ENCODE data around the gene ZFPM1. TPM values are rescaled to one million over a fixed set of nuclear protein-coding genes. Genes with fewer than 3 reads are reported as not detected.

The ZFPM1 gene
- total RNA-seq, 4 donors from 2014 or later, result 0.40 to 1.4 (median 0.59) TPM

GRCh38 chr16:88417684-88418476, 35.2 kb upstream of the ZFPM1 start:
- H3K9me3 ChIP-seq, result no peaks in the 10 kb centered on the region
- H3K27ac ChIP-seq, result no peak overlapping the region
- H3K4me3 ChIP-seq, result no peak overlapping the region
- no peaks in the 10 kb centered on the region for H3K36me3 ChIP-seq
- ATAC-seq, result no peak
- no peak for TF ChIP-seq EP300 (IDR thresholded peaks at IDR 0.05)
- TF ChIP-seq POLR2A (IDR thresholded peaks at IDR 0.05), result no peak
- peaks cover 19% of the 10 kb centered on the region for H3K27me3 ChIP-seq
- WGBS, 2 donors (ENCODE audit: low coverage in 1 of 2), result 47 to 80% methylated on average over 1 to 3 of the region's 17 CpGs
- no peaks in the 10 kb centered on the region for H3K4me1 ChIP-seq

DNA sequence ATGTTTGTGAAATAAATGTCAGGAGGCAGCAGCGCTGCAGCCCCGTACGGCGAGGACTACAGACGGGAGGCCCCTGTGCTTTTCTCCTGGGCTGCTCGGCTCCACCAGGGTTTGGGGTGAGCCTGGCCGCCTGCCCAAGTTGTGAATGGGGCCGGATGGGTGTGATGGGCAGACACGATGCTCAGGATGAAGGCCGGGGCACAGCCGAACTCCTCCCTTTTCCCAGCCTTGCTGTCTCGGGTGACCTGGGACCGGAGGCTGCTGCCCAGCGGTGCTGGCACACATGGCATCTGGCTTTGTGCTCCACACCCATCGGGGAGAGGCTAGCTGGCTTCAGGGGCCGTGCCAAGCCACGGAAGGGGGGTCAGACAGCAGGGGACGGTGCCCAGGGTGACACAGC, 34.2 kb upstream of the ZFPM1 start:
- TF ChIP-seq POLR2A (IDR thresholded peaks at IDR 0.05) (no peak), EP300 (IDR thresholded peaks at IDR 0.05) (no peak), POLR2AphosphoS5 (IDR thresholded peaks at IDR 0.05) (no peak)
- TF ChIP-seq, protein P1, sequence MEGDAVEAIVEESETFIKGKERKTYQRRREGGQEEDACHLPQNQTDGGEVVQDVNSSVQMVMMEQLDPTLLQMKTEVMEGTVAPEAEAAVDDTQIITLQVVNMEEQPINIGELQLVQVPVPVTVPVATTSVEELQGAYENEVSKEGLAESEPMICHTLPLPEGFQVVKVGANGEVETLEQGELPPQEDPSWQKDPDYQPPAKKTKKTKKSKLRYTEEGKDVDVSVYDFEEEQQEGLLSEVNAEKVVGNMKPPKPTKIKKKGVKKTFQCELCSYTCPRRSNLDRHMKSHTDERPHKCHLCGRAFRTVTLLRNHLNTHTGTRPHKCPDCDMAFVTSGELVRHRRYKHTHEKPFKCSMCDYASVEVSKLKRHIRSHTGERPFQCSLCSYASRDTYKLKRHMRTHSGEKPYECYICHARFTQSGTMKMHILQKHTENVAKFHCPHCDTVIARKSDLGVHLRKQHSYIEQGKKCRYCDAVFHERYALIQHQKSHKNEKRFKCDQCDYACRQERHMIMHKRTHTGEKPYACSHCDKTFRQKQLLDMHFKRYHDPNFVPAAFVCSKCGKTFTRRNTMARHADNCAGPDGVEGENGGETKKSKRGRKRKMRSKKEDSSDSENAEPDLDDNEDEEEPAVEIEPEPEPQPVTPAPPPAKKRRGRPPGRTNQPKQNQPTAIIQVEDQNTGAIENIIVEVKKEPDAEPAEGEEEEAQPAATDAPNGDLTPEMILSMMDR (IDR thresholded peaks at IDR 0.05), result no peak
- Histone ChIP-seq H3K36me3 (no peaks in the 10 kb centered on the region), H3K27ac (no peak overlapping the region), H3K4me3 (no peak overlapping the region), H3K9me3 (no peaks in the 10 kb centered on the region), H3K27me3 (peaks cover 19% of the 10 kb centered on the region), H3K4me1 (no peaks in the 10 kb centered on the region)
- no peak for ATAC-seq
- WGBS, 2 donors (ENCODE audit: low coverage in 1 of 2), result 70% methylated on average over 2 of the region's 18 CpGs; no CpG with 5 or more reads in 1 of the 2 donors

DNA sequence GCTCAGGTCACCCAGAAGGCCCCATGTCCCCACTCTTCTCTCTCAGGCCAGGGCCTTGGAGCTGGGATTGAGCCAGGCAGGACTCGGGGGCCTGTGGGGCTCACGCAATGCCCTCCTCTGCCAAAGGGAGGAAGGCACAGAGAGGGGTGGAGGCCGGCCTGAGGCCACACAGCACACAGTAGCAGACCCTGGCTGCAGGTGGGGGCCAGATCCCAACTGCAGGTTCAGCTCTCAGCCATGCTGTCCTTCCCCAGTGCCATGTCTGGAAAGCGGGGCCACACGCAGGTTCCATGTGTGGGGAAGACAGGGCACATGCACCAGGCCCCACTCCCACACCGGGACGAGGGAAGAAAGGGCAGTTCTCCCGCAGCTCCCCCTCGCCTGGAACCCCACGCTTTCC, 33.3 kb upstream of the ZFPM1 start:
- peaks cover 0 to 9% (median 0%) of the 10 kb centered on the region in 3 donors for H3K4me1 ChIP-seq
- peaks cover 19% of the 10 kb centered on the region for H3K27me3 ChIP-seq
- no peaks in the 10 kb centered on the region for H3K36me3 ChIP-seq
- TF ChIP-seq POLR2AphosphoS5 (IDR thresholded peaks at IDR 0.05), result no peak
- TF ChIP-seq, protein P1 (IDR thresholded peaks at IDR 0.05), result no peak
- WGBS, 2 donors (ENCODE audit: low coverage in 1 of 2), result no CpG with 5 or more reads among the region's 10 CpGs
- H3K9me3 ChIP-seq, result no peaks in the 10 kb centered on the region
- no peak overlapping the region for H3K4me3 ChIP-seq
- no peak overlapping the region for H3K27ac ChIP-seq
- no peak for ATAC-seq

- H3K9me3 ChIP-seq, result no peaks in the 10 kb centered on the region
- H3K27me3 ChIP-seq, result peaks cover 19% of the 10 kb centered on the region
- H3K4me1 ChIP-seq, result peaks cover 0 to 14% (median 0%) of the 10 kb centered on the region in 3 donors
- no peak overlapping the region for H3K4me3 ChIP-seq
- no peaks in the 10 kb centered on the region for H3K36me3 ChIP-seq
- no peak overlapping the region for H3K27ac ChIP-seq
- TF ChIP-seq POLR2AphosphoS5 (IDR thresholded peaks at IDR 0.05) (no peak), EP300 (IDR thresholded peaks at IDR 0.05) (no peak), POLR2A (IDR thresholded peaks at IDR 0.05) (no peak)
- TF ChIP-seq, protein P1 (IDR thresholded peaks at IDR 0.05), result no peak
- no peak for ATAC-seq
- WGBS, 2 donors (ENCODE audit: low coverage in 1 of 2), result 58% methylated on average over 2 of the region's 12 CpGs; no CpG with 5 or more reads in 1 of the 2 donors
Measured at GRCh38 chr16:88420496-88420895, 32.6 kb upstream of the ZFPM1 start.

GRCh38 chr16:88421301-88421700, 31.8 kb upstream of the ZFPM1 start:
- H3K36me3 ChIP-seq, result no peaks in the 10 kb centered on the region
- H3K9me3 ChIP-seq, result no peaks in the 10 kb centered on the region
- H3K4me3 ChIP-seq, result no peak overlapping the region
- no peak overlapping the region for H3K27ac ChIP-seq
- no peak for TF ChIP-seq EP300 (IDR thresholded peaks at IDR 0.05)
- ATAC-seq, result no peak
- peaks cover 19% of the 10 kb centered on the region for H3K27me3 ChIP-seq
- H3K4me1 ChIP-seq, result peaks cover 0 to 14% (median 0%) of the 10 kb centered on the region in 3 donors
- WGBS, 2 donors (ENCODE audit: low coverage in 1 of 2), result no CpG with 5 or more reads among the region's 14 CpGs

DNA sequence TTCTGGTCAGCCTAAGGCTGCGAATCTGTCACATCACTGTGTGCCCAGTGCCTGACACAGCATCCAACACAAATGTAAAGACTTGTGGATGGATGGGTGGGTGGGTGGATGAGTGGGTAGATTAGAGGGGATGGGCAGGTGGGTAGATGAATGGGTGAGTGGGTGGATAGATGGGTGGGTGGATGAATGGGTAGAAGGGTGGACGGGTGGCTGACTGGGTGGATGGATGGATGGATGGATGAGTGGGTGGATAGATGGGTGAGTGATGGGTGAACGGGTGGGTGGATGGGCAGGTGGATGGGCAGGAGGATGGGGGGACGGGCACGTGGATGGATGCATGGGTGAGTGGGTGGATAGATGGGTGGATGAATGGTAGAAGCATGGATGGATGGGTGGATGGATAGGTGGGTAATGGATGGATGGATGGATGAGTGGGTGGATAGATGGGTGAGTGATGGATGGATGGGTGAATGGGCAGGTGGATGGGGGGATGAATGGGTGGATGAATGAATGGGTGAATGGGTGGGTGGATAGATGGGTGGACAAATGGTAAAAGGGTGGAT, 31.1 kb upstream of the ZFPM1 start:
- H3K4me1 ChIP-seq, result peaks cover 0 to 14% (median 0%) of the 10 kb centered on the region in 3 donors
- peaks cover 19% of the 10 kb centered on the region for H3K27me3 ChIP-seq
- no peak for TF ChIP-seq EP300 (IDR thresholded peaks at IDR 0.05)
- TF ChIP-seq, protein P1 (IDR thresholded peaks at IDR 0.05), result no peak
- TF ChIP-seq POLR2A (IDR thresholded peaks at IDR 0.05), result no peak
- TF ChIP-seq POLR2AphosphoS5 (IDR thresholded peaks at IDR 0.05), result no peak
- ATAC-seq, result no peak
- H3K36me3 ChIP-seq, result no peaks in the 10 kb centered on the region
- no peak overlapping the region for H3K27ac ChIP-seq
- H3K9me3 ChIP-seq, result no peaks in the 10 kb centered on the region
- no peak overlapping the region for H3K4me3 ChIP-seq
- 39 to 42% methylated on average over 4 of the region's 5 CpGs for WGBS, 2 donors (ENCODE audit: low coverage in 1 of 2)
